HG02588 (cell line): ENCODE results near the gene FCER2.

Source experiments
- ATAC-seq: cut with Tn5 transposase; IDR thresholded peaks from one replicate; pipeline ENCODE4 v1.9.1; 2021; ENCODE audit warnings: mild to moderate bottlenecking, moderate library complexity; ENCODE audit not compliant: unreplicated experiment

Gene FCER2

GRCh38 chr19:7679771-7680605 is 21.9 kb downstream of the FCER2 start:
- ATAC-seq = no peak

GRCh38 chr19:7678971-7679751 is 22.8 kb downstream of the FCER2 start:
- no peak for ATAC-seq

- ATAC-seq = no peak
Observed at GRCh38 chr19:7677669-7678311, 24.1 kb downstream of the FCER2 start.

- no peak for ATAC-seq
Observed at GRCh38 chr19:7676854-7677253, 25.1 kb downstream of the FCER2 start, which contains the start of gene MCEMP1. Gene MCEMP1 (plus strand): TSS chr19:7677090. CDS start chr19:7677121, 31 bp downstream.

GRCh38 chr19:7676376-7676775 is 25.6 kb downstream of the FCER2 start:
- no peak for ATAC-seq

GRCh38 chr19:7674010-7675005 is 27.6 kb downstream of the FCER2 start:
- ATAC-seq = no peak

GRCh38 chr19:7672522-7672921 is 29.4 kb downstream of the FCER2 start:
- ATAC-seq = no peak

- ATAC-seq = no peak
Observed at GRCh38 chr19:7670790-7671189, 31.1 kb downstream of the FCER2 start.

GRCh38 chr19:7670150-7670783 is 31.7 kb downstream of the FCER2 start:
- no peak for ATAC-seq

GRCh38 chr19:7669641-7670040 is 32.3 kb downstream of the FCER2 start:
- no peak for ATAC-seq

- no peak for ATAC-seq
Observed at GRCh38 chr19:7668842-7669241, 33.1 kb downstream of the FCER2 start, which contains the start of gene RETN. Gene RETN (plus strand): TSS chr19:7669049. CDS start chr19:7669327, 278 bp downstream.

- no peak for ATAC-seq
Observed at GRCh38 chr19:7665076-7665475, 36.9 kb downstream of the FCER2 start.

- no peak for ATAC-seq
Observed at GRCh38 chr19:7663706-7664105, 38.2 kb downstream of the FCER2 start.

GRCh38 chr19:7662657-7663056 is 39.3 kb downstream of the FCER2 start:
- no peak for ATAC-seq

GRCh38 chr19:7661744-7662538 is 40.0 kb downstream of the FCER2 start:
- no peak for ATAC-seq

- ATAC-seq = no peak
Observed at GRCh38 chr19:7658219-7658686, 43.7 kb downstream of the FCER2 start.

- ATAC-seq = no peak
Observed at GRCh38 chr19:7657131-7657751, 44.7 kb downstream of the FCER2 start.

GRCh38 chr19:7655581-7655980 is 46.4 kb downstream of the FCER2 start:
- no peak for ATAC-seq
